Measurements from ENCODE around the gene KDM6A. TPM values are rescaled to one million over a fixed set of nuclear protein-coding genes. Genes with fewer than 3 reads are reported as not detected.

KDM6A gene
- total RNA-seq, 2 donors from 2014 or later = 36.4 to 51.0 TPM

Other genes with a start within 250 kb of the KDM6A start
- gene DUSP21, start 29.2 kb upstream of the KDM6A start, total RNA-seq = not detected

Data from activated T-cell treated with anti-CD3 and anti-CD28 coated beads, Interleukin-2, amount 50 U/mL, for 72 hours (primary cell).